Endothelial cell of umbilical vein (primary cell): ENCODE results near the gene LPAR3. TPM values are rescaled to one million over a fixed set of nuclear protein-coding genes. Genes with fewer than 3 reads are reported as not detected.

Source experiments
- BruUV-seq: library from RNA; stranded (reverse); fragments of 400-500 nt; replicated peaks from 2 replicates; lab custom pipeline; 2021; lab: Mats Ljungman, UMichigan
- CTCF ChIA-PET: fragments of 300-600, 350-600 bp; sonication (Branson Sonifier 250); formaldehyde crosslinking; loops from one replicate; lab custom pipeline; 2021; ENCODE audit warnings: antibody characterized with exemption, inconsistent platforms; lab: Charles Lee
- POLR2A ChIA-PET: fragments of 300-600, 350-600 bp; sonication (Branson Sonifier 250); formaldehyde crosslinking; loops from one replicate; lab custom pipeline; 2021; ENCODE audit warnings: antibody characterized with exemption, inconsistent platforms; lab: Charles Lee
- DNase-seq: peaks from one replicate; pipeline ENCODE4 v3.0.0-alpha.2; 2011; ENCODE audit warnings: low read depth, low spot score
- FAIRE-seq: peaks from 2 replicates; lab custom pipeline; 2011; peaks lifted over from hg19 to GRCh38; lab: Jason Lieb, UNC
- H2AFZ ChIP-seq: 2 replicates; pipeline ENCODE4 v1.6.0; 2012; ENCODE audit warnings: low read depth, low read length, control low read depth, inconsistent platforms
- H3K27ac ChIP-seq: 2 replicates; pipeline ENCODE4 v1.5.1; 2011; ENCODE audit warnings: low read depth, mild to moderate bottlenecking, control low read depth, low read length, moderate library complexity; ENCODE audit not compliant: insufficient read depth
- H3K27me3 ChIP-seq, 2 experiments: 2 replicates each; pipeline versions ENCODE4 v1.6.0 to v1.6.1; 2011; ENCODE audit warnings: low read length in 2 of 2, mixed read lengths in 1 of 2; ENCODE audit not compliant: control insufficient read depth in 2 of 2, insufficient read depth in 2 of 2
- H3K36me3 ChIP-seq, 2 experiments: 2 replicates in 1 of 2; 3 replicates in 1 of 2; pipeline ENCODE4 v1.5.1; 2011; ENCODE audit warnings: low read length in 2 of 2, mild to moderate bottlenecking in 1 of 2, moderate library complexity in 1 of 2; ENCODE audit not compliant: control insufficient read depth in 2 of 2, insufficient read depth in 2 of 2; ENCODE audit errors: extremely low read depth in 1 of 2
- H3K4me1 ChIP-seq: 3 replicates; pipeline ENCODE4 v1.5.1; 2011; ENCODE audit warnings: mild to moderate bottlenecking, low read length; ENCODE audit not compliant: control insufficient read depth, insufficient read depth; ENCODE audit errors: extremely low read depth
- H3K4me2 ChIP-seq: 2 replicates; pipeline ENCODE4 v1.6.1; 2011; ENCODE audit warnings: low read length, control low read depth, mixed read lengths; ENCODE audit not compliant: insufficient read depth
- H3K4me3 ChIP-seq, 3 experiments: fragments of 200-600 bp in 1 of 3; sonication (generic), shearing (Covaris generic) in 1 of 3; replicated peaks in 1 of 3; 2 replicates each; pipeline ENCODE4 v1.5.1; 2011 to 2016; ENCODE audit warnings: control low read depth in 3 of 3, low read length in 3 of 3, mild to moderate bottlenecking in 2 of 3, inconsistent platforms in 1 of 3, low read depth in 1 of 3, moderate library complexity in 1 of 3; ENCODE audit not compliant: insufficient read depth in 1 of 3
- H3K79me2 ChIP-seq: 2 replicates; pipeline ENCODE4 v1.6.0; 2012; ENCODE audit warnings: low read length, inconsistent platforms; ENCODE audit not compliant: control insufficient read depth, insufficient read depth
- H3K9ac ChIP-seq: replicated peaks from 2 replicates; pipeline ENCODE3; 2011; ENCODE audit warnings: low read length, control low read depth; ENCODE audit not compliant: insufficient read depth; ENCODE audit errors: extremely low read depth
- H3K9me1 ChIP-seq: replicated peaks from 3 replicates; pipeline ENCODE4 v1.6.0; 2011; ENCODE audit warnings: mild to moderate bottlenecking, low read length; ENCODE audit not compliant: control insufficient read depth, insufficient read depth; ENCODE audit errors: extremely low read depth
- H3K9me3 ChIP-seq: replicated peaks from 2 replicates; pipeline ENCODE4 v1.5.1; 2012; ENCODE audit warnings: low read length, inconsistent platforms; ENCODE audit not compliant: control insufficient read depth, insufficient read depth
- H4K20me1 ChIP-seq: replicated peaks from 2 replicates; pipeline ENCODE3; 2011; ENCODE audit warnings: mild to moderate bottlenecking, low read length; ENCODE audit not compliant: control insufficient read depth, insufficient read depth; ENCODE audit errors: extremely low read depth
- CTCF ChIP-seq, 2 donors: IDR thresholded peaks; 1 replicate in 1 of 2; 2 replicates in 1 of 2; pipeline ENCODE4 v1.5.1; 2011; ENCODE audit warnings: low read length in 2 of 2, mild to moderate bottlenecking in 2 of 2, moderate library complexity in 2 of 2, control low read depth in 1 of 2, inconsistent platforms in 1 of 2, low read depth in 1 of 2; ENCODE audit not compliant: insufficient read depth in 1 of 2; ENCODE audit errors: extremely low read depth in 1 of 2
- EZH2 ChIP-seq: IDR thresholded peaks from 2 replicates; pipeline ENCODE4 v1.6.1; 2012; ENCODE audit warnings: borderline replicate concordance, low read depth, mild to moderate bottlenecking, moderate library complexity, low read length, inconsistent platforms; ENCODE audit not compliant: severe bottlenecking
- FOS ChIP-seq: IDR thresholded peaks from 2 replicates; pipeline ENCODE4 v1.6.1; 2011; ENCODE audit warnings: mild to moderate bottlenecking, low read length, moderate library complexity, borderline replicate concordance; ENCODE audit not compliant: insufficient read depth
- GATA2 ChIP-seq: IDR thresholded peaks from 2 replicates; pipeline ENCODE4 v1.7.0; 2011; ENCODE audit warnings: low read depth, mild to moderate bottlenecking, moderate library complexity, mixed read lengths, low read length; ENCODE audit not compliant: insufficient read length, insufficient read depth
- JUN ChIP-seq: IDR thresholded peaks from 2 replicates; pipeline ENCODE4 v1.6.1; 2011; ENCODE audit warnings: borderline replicate concordance, low read depth; ENCODE audit not compliant: insufficient read length, insufficient read depth
- MAX ChIP-seq: IDR thresholded peaks from 2 replicates; pipeline ENCODE4 v1.6.1; 2011; ENCODE audit not compliant: insufficient read depth, insufficient read length
- MYC ChIP-seq: IDR thresholded peaks from one replicate; pipeline ENCODE4 v1.6.1; 2011; ENCODE audit warnings: mild to moderate bottlenecking, low read depth, low read length
- POLR2A ChIP-seq: IDR thresholded peaks from 2 replicates; pipeline ENCODE4 v1.6.1; 2012; ENCODE audit warnings: low read depth, mild to moderate bottlenecking, control low read depth, low read length
- POLR2AphosphoS5 ChIP-seq: IDR thresholded peaks from 2 replicates; pipeline ENCODE4 v1.6.1; 2012; ENCODE audit warnings: low read depth, mild to moderate bottlenecking, control low read depth, low read length, moderate library complexity; ENCODE audit not compliant: insufficient read depth
- dilution Hi-C: fragments of 300-500 bp; cut with MboI; formaldehyde crosslinking; loops from one replicate; pipeline ENCODE4 v1.15.0; 2019; ENCODE audit warnings: low sequenced_read_pairs; ENCODE audit not compliant: extremely low pct_ligation_motif_present
- intact Hi-C: fragments of 100-400 bp; cut with micrococcal nuclease; formaldehyde crosslinking; loops from one replicate; pipeline ENCODE4 v1.10.0; 2022
- polyA plus RNA-seq, 4 experiments: library from polyadenylated mRNA; depleted of rRNA in 3 of 4; stranded (reverse) in 3 of 4; unstranded in 1 of 4; fragments of >200 nt; gene quantifications; 2 replicates each; pipeline versions ENCODE4 v1.2.1 to v1.2.3, GENCODE V29; 2011 to 2012; ENCODE audit warnings: missing spikeins in 1 of 4
- total RNA-seq: library from RNA; stranded (reverse); gene quantifications from 2 replicates; pipeline ENCODE4 v1.2.3, GENCODE V29; 2021

The LPAR3 gene
- total and polyA plus RNA-seq, 2 donors (not counting 3 experiments of a cell fraction or from before 2014, with no cell fraction given): not detected

GRCh38 chr1:84888753-84889152 is 4.3 kb downstream of the LPAR3 start:
- no TSS peak for BruUV-seq
- Histone ChIP-seq H3K4me3 (no peak overlapping the region), H3K4me2 (no peak overlapping the region), H4K20me1 (no peaks in the 10 kb centered on the region), H2AFZ (no peak overlapping the region), H3K9me1 (no peaks in the 10 kb centered on the region), H3K4me1 (no peaks in the 10 kb centered on the region), H3K36me3 (no peaks in the 10 kb centered on the region), H3K9ac (no peak overlapping the region), H3K27ac (no peak overlapping the region), H3K27me3 (peaks cover 15 to 34% of the 10 kb centered on the region in 2 experiments), H3K79me2 (no peaks in the 10 kb centered on the region), H3K9me3 (no peaks in the 10 kb centered on the region)
- DNase-seq: no peak
- FAIRE-seq: no peak
- TF ChIP-seq JUN: no peak
- no peak for TF ChIP-seq MYC
- no peak for TF ChIP-seq FOS
- no peak for TF ChIP-seq POLR2A
- no peak for TF ChIP-seq EZH2
- no peak for TF ChIP-seq MAX
- no peak for TF ChIP-seq POLR2AphosphoS5
- no peak for TF ChIP-seq GATA2
- TF ChIP-seq CTCF (IDR thresholded peaks at IDR 0.05; ENCODE audit: extremely low read depth in 1 of 2, insufficient read depth in 1 of 2, low read depth in 1 of 2, low read length in 2 of 2): no peak
- POLR2A ChIA-PET: no interaction called here
- CTCF ChIA-PET: no interaction called here
- dilution Hi-C loops: no loop called here
- intact Hi-C loops: no loop called here
